NT2/D1 (cell line): ENCODE data around the gene TAS2R13.

Experiments used
- DNase-seq: peaks from one replicate; pipeline ENCODE4 v3.0.0-alpha.2; 2011; ENCODE audit warnings: low read depth, low spot score
- H3K27me3 ChIP-seq: 2 replicates; pipeline ENCODE4 v1.6.0; 2011; ENCODE audit warnings: mild to moderate bottlenecking; ENCODE audit not compliant: insufficient read length, insufficient read depth
- H3K36me3 ChIP-seq: 2 replicates; pipeline ENCODE4 v1.6.1; 2011; ENCODE audit warnings: mild to moderate bottlenecking, low read length, mixed read lengths; ENCODE audit not compliant: insufficient read depth, insufficient read length
- H3K4me1 ChIP-seq: 2 replicates; pipeline ENCODE4 v1.5.1; 2011; ENCODE audit not compliant: insufficient read depth, insufficient read length
- H3K4me3 ChIP-seq: 2 replicates; pipeline ENCODE4 v1.5.1; 2011; ENCODE audit warnings: low read depth; ENCODE audit not compliant: insufficient read length
- H3K9ac ChIP-seq: 2 replicates; pipeline ENCODE4 v1.6.0; 2011; ENCODE audit warnings: low read depth; ENCODE audit not compliant: insufficient read length
- H3K9me3 ChIP-seq: 2 replicates; pipeline ENCODE4 v1.5.1; 2011; ENCODE audit warnings: mild to moderate bottlenecking, low read length; ENCODE audit not compliant: insufficient read depth
- SUZ12 ChIP-seq: IDR thresholded peaks from 2 replicates; pipeline ENCODE4 v1.6.1; 2011; ENCODE audit not compliant: insufficient read length, insufficient read depth; ENCODE audit errors: extremely low read depth
- YY1 ChIP-seq: IDR thresholded peaks from 2 replicates; pipeline ENCODE4 v1.6.1; 2011; ENCODE audit not compliant: insufficient read length, insufficient read depth
- ZNF274 ChIP-seq: IDR thresholded peaks from 2 replicates; pipeline ENCODE4 v1.6.1; 2011; ENCODE audit warnings: mild to moderate bottlenecking, low read depth, low read length

TAS2R13 gene, protein sequence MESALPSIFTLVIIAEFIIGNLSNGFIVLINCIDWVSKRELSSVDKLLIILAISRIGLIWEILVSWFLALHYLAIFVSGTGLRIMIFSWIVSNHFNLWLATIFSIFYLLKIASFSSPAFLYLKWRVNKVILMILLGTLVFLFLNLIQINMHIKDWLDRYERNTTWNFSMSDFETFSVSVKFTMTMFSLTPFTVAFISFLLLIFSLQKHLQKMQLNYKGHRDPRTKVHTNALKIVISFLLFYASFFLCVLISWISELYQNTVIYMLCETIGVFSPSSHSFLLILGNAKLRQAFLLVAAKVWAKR

DNA sequence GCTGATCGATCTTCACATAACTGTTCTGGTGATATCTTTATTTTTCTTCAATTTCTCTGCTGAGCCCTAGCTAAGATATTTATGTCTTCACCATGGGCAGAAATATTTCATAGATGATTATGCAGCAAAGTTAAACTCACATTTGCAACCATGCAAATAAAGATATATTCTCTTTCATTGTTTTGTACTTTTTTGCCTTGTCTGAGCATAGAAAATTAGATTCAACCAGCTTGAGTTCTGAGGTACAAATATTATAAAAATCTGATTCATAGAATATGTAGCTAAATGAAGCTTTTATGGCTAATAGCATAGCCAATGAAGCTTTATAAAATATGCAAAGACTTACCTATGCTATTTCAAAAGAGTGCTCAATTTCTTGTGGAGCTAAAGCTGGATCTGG is at the start of gene TAS2R13:
Gene TAS2R13, minus strand, starts transcription at position 101 of the 400 bp plus-strand sequence. CDS start 264 bp downstream, outside the sequence.
- no peak within 1 kb of the TSS for H3K9ac ChIP-seq
- DNase-seq = no peak
- H3K4me3 ChIP-seq = no peak within 1 kb of the TSS
- H3K9me3 ChIP-seq = peaks cover 16% of the 10 kb centered on the region; the same call in 1 of the 2 replicates
- no peak for TF ChIP-seq YY1
- TF ChIP-seq ZNF274 = no peak
- no peaks in the 10 kb centered on the region for H3K36me3 ChIP-seq
- no peaks in the 10 kb centered on the region for H3K27me3 ChIP-seq
- H3K4me1 ChIP-seq = no peaks in the 10 kb centered on the region

DNA sequence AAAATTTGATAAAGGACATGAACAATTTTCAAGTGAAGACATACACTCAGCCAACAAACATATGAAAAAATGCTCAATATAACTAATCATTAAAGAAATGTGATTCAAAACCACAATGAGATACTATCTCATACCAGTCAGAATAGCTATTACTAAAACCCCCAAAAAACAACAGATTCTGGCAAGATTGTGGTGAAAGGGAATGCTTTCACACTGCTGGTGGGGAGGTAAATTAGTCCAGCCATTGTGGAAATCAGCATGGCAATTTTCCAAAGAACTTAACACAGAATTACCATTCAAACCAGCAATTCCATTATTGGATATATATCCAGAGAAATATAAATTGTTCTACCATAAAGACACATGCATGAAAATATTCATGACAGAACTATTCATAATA is 48.4 kb upstream of the TAS2R13 start:
- Histone ChIP-seq H3K4me3 (no peak overlapping the region), H3K4me1 (no peaks in the 10 kb centered on the region), H3K9ac (no peak overlapping the region), H3K9me3 (peaks cover 10% of the 10 kb centered on the region; the same call in 1 of the 2 replicates), H3K36me3 (peaks cover 6% of the 10 kb centered on the region), H3K27me3 (no peaks in the 10 kb centered on the region)
- TF ChIP-seq SUZ12 (no peak), YY1 (no peak), ZNF274 (no peak)
- DNase-seq = no peak

DNA sequence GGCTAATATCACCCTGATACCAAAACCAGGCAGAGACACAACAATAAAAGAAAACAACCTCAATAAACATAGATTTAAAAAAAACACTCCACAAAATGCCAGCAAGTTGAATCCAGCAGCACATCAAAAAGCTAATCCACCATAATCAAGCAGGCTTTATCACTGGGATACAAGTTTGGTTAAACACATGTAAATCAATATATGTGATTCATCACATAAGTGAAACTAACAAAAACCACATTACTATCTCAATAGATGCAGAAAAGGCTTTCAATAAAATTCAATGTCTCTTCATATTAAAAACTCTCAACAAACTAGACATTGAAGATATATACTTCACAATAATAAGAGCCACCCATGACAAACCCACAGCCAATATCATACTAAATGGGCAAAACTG is 46.7 kb upstream of the TAS2R13 start:
- Histone ChIP-seq H3K36me3 (no peaks in the 10 kb centered on the region), H3K9me3 (peaks cover 10% of the 10 kb centered on the region; the same call in 1 of the 2 replicates), H3K4me1 (no peaks in the 10 kb centered on the region), H3K4me3 (no peak overlapping the region), H3K9ac (no peak overlapping the region), H3K27me3 (no peaks in the 10 kb centered on the region)
- TF ChIP-seq SUZ12 = no peak
- TF ChIP-seq YY1 = no peak
- TF ChIP-seq ZNF274 = no peak
- no peak for DNase-seq

DNA sequence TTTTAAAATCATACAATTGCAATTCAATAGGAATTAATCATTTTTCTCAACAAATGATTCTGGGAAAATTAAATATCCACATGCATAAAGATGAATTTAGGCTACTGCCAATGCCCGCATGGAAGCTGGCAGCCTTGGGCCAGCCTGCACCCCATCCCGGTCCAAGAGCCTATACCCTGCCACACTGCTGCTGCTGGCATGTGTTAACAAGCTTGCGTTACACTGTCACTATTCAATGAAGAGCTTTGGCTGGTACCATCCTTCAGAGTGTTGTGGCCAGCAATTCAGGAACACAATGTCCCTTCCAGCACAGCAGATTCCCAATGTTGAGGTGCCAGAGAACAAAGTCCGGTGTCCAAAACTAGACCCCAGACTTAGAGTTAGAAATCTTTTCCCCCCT is 43.3 kb upstream of the TAS2R13 start:
- DNase-seq = no peak
- H3K9ac ChIP-seq = no peak overlapping the region
- H3K4me1 ChIP-seq = no peaks in the 10 kb centered on the region
- no peaks in the 10 kb centered on the region for H3K27me3 ChIP-seq
- TF ChIP-seq YY1 (no peak), SUZ12 (no peak), ZNF274 (no peak)
- peaks cover 5% of the 10 kb centered on the region for H3K36me3 ChIP-seq
- no peak overlapping the region for H3K4me3 ChIP-seq
- H3K9me3 ChIP-seq = peaks cover 32% of the 10 kb centered on the region

DNA sequence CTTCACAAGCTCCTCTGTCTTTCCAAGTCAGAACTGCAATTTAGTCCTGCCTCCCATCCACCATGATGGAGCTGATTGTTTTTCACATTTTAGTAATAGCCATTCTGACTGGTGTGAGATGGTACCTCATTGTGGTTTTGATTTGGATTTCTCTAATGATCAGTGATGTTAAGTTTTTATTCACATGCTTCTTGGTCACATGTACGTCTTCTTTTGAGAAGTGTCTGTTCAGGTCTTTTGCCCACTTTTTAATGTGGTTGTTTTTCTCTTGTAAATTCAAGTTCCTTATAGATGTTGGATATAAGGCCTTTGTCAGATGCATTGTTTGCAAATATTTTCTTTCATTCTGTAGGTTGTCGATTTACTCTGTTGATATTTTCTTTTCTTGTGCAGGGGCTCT is 33.8 kb upstream of the TAS2R13 start:
- no peak for DNase-seq
- no peaks in the 10 kb centered on the region for H3K36me3 ChIP-seq
- no peaks in the 10 kb centered on the region for H3K27me3 ChIP-seq
- no peak overlapping the region for H3K9ac ChIP-seq
- H3K9me3 ChIP-seq = peaks cover 54% of the 10 kb centered on the region
- TF ChIP-seq ZNF274 (no peak), YY1 (no peak), SUZ12 (no peak)
- no peak overlapping the region for H3K4me3 ChIP-seq
- H3K4me1 ChIP-seq = peaks cover 3% of the 10 kb centered on the region

DNA sequence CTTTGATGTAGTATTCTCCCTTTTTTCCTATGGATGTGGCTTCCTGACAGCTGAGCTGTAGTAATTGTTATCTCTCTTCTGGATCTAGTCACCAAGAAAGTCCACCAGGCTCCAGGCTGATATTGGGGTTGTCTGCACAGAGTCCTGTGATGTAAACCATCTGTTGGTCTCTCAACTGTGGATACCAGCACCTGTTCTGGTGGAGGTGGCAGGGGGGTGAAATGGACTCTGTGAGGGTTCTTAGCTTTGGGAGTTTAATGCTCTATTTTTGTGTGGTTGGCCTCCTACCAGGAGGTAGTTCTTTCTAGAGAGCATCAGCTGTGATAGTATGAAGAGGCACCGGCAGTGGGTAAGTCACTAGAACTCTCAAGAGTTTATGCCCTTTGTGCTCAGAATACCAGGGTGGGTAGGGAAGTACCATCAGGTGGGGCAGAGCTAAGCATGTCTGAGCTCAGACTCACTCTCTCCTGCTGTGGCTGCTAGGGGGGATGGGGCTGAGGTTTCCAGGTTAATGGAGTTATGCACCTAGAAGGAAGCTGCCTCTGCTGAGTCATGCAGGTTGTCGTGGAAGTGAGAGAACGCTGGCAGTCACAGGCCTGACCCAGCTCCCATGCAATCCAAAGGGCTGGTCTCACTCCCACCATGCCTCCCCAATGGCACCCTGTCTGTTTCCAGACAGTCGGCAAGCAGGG is 32.7 kb upstream of the TAS2R13 start:
- H3K27me3 ChIP-seq = no peaks in the 10 kb centered on the region
- no peaks in the 10 kb centered on the region for H3K36me3 ChIP-seq
- H3K9me3 ChIP-seq = peaks cover 43% of the 10 kb centered on the region
- H3K9ac ChIP-seq = no peak overlapping the region
- no peak overlapping the region for H3K4me3 ChIP-seq
- peaks cover 3% of the 10 kb centered on the region for H3K4me1 ChIP-seq
- peak; percentile 78 for DNase-seq
- no peak for TF ChIP-seq YY1
- TF ChIP-seq ZNF274 = no peak
- TF ChIP-seq SUZ12 = no peak

DNA sequence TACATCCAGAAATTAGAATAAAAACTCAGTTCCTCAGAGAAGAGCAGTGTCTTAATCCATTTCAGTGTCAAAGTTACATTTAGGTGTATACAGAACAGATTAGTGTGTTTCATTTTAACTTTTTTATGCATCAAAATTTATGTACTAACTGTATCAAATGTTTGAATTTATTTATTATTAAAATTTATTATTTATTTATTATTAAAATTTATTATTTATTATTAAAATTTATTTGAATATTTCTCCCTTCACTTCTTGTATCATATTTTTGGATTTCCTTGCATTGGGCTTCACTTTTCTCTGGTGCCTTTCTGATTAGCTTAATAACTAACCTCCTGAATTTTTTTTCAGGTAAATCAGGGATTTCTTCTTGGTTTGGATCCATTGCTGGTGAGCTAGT is 32.0 kb upstream of the TAS2R13 start:
- Histone ChIP-seq H3K9me3 (peaks cover 36% of the 10 kb centered on the region), H3K9ac (no peak overlapping the region), H3K4me1 (peaks cover 3% of the 10 kb centered on the region), H3K36me3 (no peaks in the 10 kb centered on the region), H3K27me3 (no peaks in the 10 kb centered on the region), H3K4me3 (no peak overlapping the region)
- TF ChIP-seq ZNF274 (no peak), YY1 (no peak), SUZ12 (no peak)
- DNase-seq = no peak
